Panc1 (cell line): ENCODE data around the gene MTFR1L. TPM values are rescaled to one million over a fixed set of nuclear protein-coding genes. Genes with fewer than 3 reads are reported as not detected.

ENCODE experiments used
- ATAC-seq: fragments of 200-7000 bp; cut with Tn5 transposase; 2 replicates; pipeline ENCODE4 v1.9.1; 2020; ENCODE audit warnings: mild to moderate bottlenecking, moderate library complexity
- BruUV-seq: library from RNA; stranded (reverse); fragments of 400-500 nt; replicated peaks from 2 replicates; lab custom pipeline; 2021; lab: Mats Ljungman, UMichigan
- CTCF ChIA-PET: fragments of 300-600 bp; sonication (Branson Sonifier 250); formaldehyde crosslinking; loops from one replicate; lab custom pipeline; 2022; ENCODE audit warnings: antibody characterized with exemption; lab: Charles Lee
- POLR2A ChIA-PET: fragments of 300-600 bp; sonication (Branson Sonifier 250); formaldehyde crosslinking; loops from one replicate; lab custom pipeline; 2022; ENCODE audit warnings: antibody characterized with exemption; lab: Charles Lee
- DNase-seq: peaks from one replicate; pipeline ENCODE4 v3.0.0-alpha.2; 2010; ENCODE audit warnings: low read depth, low spot score
- H3K27ac ChIP-seq: 2 replicates; pipeline ENCODE4 v1.5.1; 2011; ENCODE audit warnings: mild to moderate bottlenecking, low read length, inconsistent platforms
- H3K27me3 ChIP-seq: fragments of 200-500 bp; sonication (Bioruptor generic); 2 replicates; pipeline ENCODE4 v1.6.0; 2014; ENCODE audit warnings: low read length, inconsistent platforms; ENCODE audit not compliant: control insufficient read depth, insufficient read depth
- H3K36me3 ChIP-seq: fragments of 200-500 bp; sonication (Bioruptor generic); 2 replicates; pipeline ENCODE4 v1.5.1; 2014; ENCODE audit warnings: inconsistent platforms, mild to moderate bottlenecking, low read length, moderate library complexity; ENCODE audit not compliant: control insufficient read depth, insufficient read depth
- H3K4me1 ChIP-seq: 2 replicates; pipeline ENCODE4 v1.5.1; 2011; ENCODE audit warnings: inconsistent platforms, mild to moderate bottlenecking, low read length, moderate library complexity; ENCODE audit not compliant: control insufficient read depth, insufficient read depth
- H3K4me3 ChIP-seq, 2 experiments: 2 replicates each; pipeline ENCODE4 v1.5.1; 2011 to 2012; ENCODE audit warnings: low read depth in 2 of 2, low read length in 2 of 2, mild to moderate bottlenecking in 2 of 2, inconsistent platforms in 1 of 2, moderate library complexity in 1 of 2
- H3K9me3 ChIP-seq: fragments of 200-500 bp; sonication (Bioruptor generic); 2 replicates; pipeline ENCODE4 v1.5.1; 2014; ENCODE audit warnings: low read depth, mild to moderate bottlenecking, inconsistent platforms, low read length, moderate library complexity; ENCODE audit not compliant: control insufficient read depth, insufficient read depth
- POLR2AphosphoS5 ChIP-seq: IDR thresholded peaks from 2 replicates; pipeline ENCODE4 v1.6.1; 2012; ENCODE audit warnings: mild to moderate bottlenecking, low read depth, low read length, moderate library complexity
- SIN3A ChIP-seq: IDR thresholded peaks from 2 replicates; pipeline ENCODE4 v1.6.1; 2012; ENCODE audit warnings: low read depth, mild to moderate bottlenecking, low read length, moderate library complexity, borderline replicate concordance; ENCODE audit not compliant: insufficient read depth
- TCF7L2 ChIP-seq: IDR thresholded peaks from 2 replicates; pipeline ENCODE4 v1.6.1; 2011; ENCODE audit warnings: mild to moderate bottlenecking, low read depth, low read length, inconsistent platforms
- in situ Hi-C: cut with HindIII; loops from 2 replicates; pipeline ENCODE4 v1.10.0; 2016; ENCODE audit warnings: low sequenced_read_pairs, low pct_unique_long_range_greater_than_20kb
- intact Hi-C: fragments of 100-400 bp; cut with micrococcal nuclease; formaldehyde crosslinking; loops from one replicate; pipeline ENCODE4 v1.10.0; 2022; ENCODE audit not compliant: unreplicated experiment
- total RNA-seq: library from RNA; stranded (reverse); gene quantifications from one replicate; pipeline ENCODE4 v1.2.1, GENCODE V29; 2021; ENCODE audit not compliant: unreplicated experiment
- TF ChIP-seq, protein P1 (sequence below), 2 experiments: IDR thresholded peaks; 2 replicates each; pipeline ENCODE4 v1.6.1; 2011 to 2012; ENCODE audit warnings: low read depth in 2 of 2, control low read depth in 1 of 2, low read length in 1 of 2, mild to moderate bottlenecking in 1 of 2, moderate library complexity in 1 of 2; ENCODE audit not compliant: insufficient read depth in 1 of 2
- TF ChIP-seq, protein P2 (sequence below): fragments of 450-650 bp; IDR thresholded peaks from 2 replicates; pipeline ENCODE4 v1.5.1; 2017; ENCODE audit warnings: mild to moderate bottlenecking

Gene MTFR1L
- total RNA-seq, 1 experiment from 2014 or later: 68.5 TPM

DNA sequence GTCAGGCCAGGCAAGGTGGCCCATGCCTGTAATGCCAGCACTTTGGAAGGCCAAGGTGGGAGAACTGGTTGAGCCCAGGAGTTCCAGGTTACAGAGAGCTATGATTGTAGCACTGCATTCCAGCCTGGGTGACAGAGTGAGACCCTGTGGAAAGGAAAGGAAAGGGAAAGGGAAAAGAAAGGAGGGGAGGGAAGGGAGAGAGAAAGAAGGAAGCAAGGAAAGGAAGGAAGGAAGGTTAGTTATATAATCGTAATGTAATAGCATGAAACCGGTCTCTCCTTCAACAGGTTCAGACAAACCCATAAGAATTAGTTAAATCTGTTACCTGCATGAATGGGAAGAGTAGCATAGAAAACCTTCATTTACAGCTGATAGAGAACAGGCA, 56.9 kb downstream of the MTFR1L start:
- no peak for ATAC-seq
- H3K27me3 ChIP-seq: no peaks in the 10 kb centered on the region
- no TSS peak for BruUV-seq
- POLR2A ChIA-PET: no interaction called here
- no peaks in the 10 kb centered on the region for H3K9me3 ChIP-seq
- DNase-seq: no peak
- CTCF ChIA-PET: no interaction called here
- no peaks in the 10 kb centered on the region; the same call in 1 of the 2 replicates for H3K36me3 ChIP-seq
- in situ Hi-C loops: no loop called here
- H3K4me3 ChIP-seq: no peak overlapping the region
- peaks cover 40% of the 10 kb centered on the region for H3K4me1 ChIP-seq
- TF ChIP-seq, protein P1, sequence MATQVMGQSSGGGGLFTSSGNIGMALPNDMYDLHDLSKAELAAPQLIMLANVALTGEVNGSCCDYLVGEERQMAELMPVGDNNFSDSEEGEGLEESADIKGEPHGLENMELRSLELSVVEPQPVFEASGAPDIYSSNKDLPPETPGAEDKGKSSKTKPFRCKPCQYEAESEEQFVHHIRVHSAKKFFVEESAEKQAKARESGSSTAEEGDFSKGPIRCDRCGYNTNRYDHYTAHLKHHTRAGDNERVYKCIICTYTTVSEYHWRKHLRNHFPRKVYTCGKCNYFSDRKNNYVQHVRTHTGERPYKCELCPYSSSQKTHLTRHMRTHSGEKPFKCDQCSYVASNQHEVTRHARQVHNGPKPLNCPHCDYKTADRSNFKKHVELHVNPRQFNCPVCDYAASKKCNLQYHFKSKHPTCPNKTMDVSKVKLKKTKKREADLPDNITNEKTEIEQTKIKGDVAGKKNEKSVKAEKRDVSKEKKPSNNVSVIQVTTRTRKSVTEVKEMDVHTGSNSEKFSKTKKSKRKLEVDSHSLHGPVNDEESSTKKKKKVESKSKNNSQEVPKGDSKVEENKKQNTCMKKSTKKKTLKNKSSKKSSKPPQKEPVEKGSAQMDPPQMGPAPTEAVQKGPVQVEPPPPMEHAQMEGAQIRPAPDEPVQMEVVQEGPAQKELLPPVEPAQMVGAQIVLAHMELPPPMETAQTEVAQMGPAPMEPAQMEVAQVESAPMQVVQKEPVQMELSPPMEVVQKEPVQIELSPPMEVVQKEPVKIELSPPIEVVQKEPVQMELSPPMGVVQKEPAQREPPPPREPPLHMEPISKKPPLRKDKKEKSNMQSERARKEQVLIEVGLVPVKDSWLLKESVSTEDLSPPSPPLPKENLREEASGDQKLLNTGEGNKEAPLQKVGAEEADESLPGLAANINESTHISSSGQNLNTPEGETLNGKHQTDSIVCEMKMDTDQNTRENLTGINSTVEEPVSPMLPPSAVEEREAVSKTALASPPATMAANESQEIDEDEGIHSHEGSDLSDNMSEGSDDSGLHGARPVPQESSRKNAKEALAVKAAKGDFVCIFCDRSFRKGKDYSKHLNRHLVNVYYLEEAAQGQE (IDR thresholded peaks at IDR 0.05; ENCODE audit: insufficient read depth in 1 of 2, low read depth in 2 of 2, low read length in 1 of 2): no peak
- intact Hi-C loops: no loop called here
- peak overlapping the region; percentile 82 for H3K27ac ChIP-seq

DNA sequence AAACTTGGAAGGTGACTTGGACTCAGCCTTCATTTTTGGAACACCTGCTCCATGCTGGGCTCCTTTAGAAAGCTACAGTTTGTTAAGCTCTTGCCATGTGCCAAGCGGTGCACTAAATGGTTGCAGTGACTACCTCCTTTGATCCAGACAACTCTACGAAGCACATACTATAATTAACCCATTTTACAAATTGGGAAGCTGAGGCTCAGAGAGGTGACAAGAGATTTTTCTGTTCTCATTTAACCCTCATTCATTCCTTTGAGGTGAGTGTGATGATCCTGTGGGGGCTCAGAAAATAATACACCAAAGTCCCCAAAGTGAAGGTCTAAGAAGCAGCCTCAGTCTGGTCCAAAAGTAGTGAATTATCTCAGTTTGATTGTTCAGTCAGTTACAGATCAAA, 57.4 kb downstream of the MTFR1L start:
- in situ Hi-C loops: no loop called here
- intact Hi-C loops: no loop called here
- CTCF ChIA-PET: no interaction called here

More for the DNA sequence above, 57.4 kb downstream of the MTFR1L start:
- no peak overlapping the region for H3K4me3 ChIP-seq
- peaks cover 36% of the 10 kb centered on the region for H3K4me1 ChIP-seq
- H3K9me3 ChIP-seq: no peaks in the 10 kb centered on the region
- H3K27me3 ChIP-seq: no peaks in the 10 kb centered on the region
- H3K27ac ChIP-seq: 0 out of 2 replicates have a peak overlapping the region, but pooled peaks have one; percentile 34
- TF ChIP-seq, protein P1 (IDR thresholded peaks at IDR 0.05; ENCODE audit: insufficient read depth in 1 of 2, low read depth in 2 of 2, low read length in 1 of 2): no peak
- no peak for TF ChIP-seq TCF7L2
- TF ChIP-seq SIN3A: no peak
- no peak for TF ChIP-seq POLR2AphosphoS5
- TF ChIP-seq, protein P2, sequence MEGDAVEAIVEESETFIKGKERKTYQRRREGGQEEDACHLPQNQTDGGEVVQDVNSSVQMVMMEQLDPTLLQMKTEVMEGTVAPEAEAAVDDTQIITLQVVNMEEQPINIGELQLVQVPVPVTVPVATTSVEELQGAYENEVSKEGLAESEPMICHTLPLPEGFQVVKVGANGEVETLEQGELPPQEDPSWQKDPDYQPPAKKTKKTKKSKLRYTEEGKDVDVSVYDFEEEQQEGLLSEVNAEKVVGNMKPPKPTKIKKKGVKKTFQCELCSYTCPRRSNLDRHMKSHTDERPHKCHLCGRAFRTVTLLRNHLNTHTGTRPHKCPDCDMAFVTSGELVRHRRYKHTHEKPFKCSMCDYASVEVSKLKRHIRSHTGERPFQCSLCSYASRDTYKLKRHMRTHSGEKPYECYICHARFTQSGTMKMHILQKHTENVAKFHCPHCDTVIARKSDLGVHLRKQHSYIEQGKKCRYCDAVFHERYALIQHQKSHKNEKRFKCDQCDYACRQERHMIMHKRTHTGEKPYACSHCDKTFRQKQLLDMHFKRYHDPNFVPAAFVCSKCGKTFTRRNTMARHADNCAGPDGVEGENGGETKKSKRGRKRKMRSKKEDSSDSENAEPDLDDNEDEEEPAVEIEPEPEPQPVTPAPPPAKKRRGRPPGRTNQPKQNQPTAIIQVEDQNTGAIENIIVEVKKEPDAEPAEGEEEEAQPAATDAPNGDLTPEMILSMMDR: no peak
- no peak for ATAC-seq
- POLR2A ChIA-PET: no interaction called here
- DNase-seq: no peak
- H3K36me3 ChIP-seq: no peaks in the 10 kb centered on the region; the same call in 1 of the 2 replicates
- no TSS peak for BruUV-seq
